Body of pancreas (tissue), 4 donors: ENCODE measurements around the gene CFAP57.

Experiments
- POLR2A ChIP-seq, 3 donors: fragments of 450-650 bp; IDR thresholded peaks; one replicate each; pipeline ENCODE4 v1.6.1; 2016; ENCODE audit warnings: antibody characterized with exemption in 3 of 3, mild to moderate bottlenecking in 2 of 3
- TF ChIP-seq, protein P1 (sequence below), 7 experiments: fragments of 450-650 bp in 4 of 7; fragments of 200-600 bp in 3 of 7; sonication (generic) in 3 of 7; IDR thresholded peaks; one replicate each; pipeline ENCODE4 v1.5.1; 2016 to 2019; ENCODE audit warnings: antibody characterized with exemption in 7 of 7

DNA sequence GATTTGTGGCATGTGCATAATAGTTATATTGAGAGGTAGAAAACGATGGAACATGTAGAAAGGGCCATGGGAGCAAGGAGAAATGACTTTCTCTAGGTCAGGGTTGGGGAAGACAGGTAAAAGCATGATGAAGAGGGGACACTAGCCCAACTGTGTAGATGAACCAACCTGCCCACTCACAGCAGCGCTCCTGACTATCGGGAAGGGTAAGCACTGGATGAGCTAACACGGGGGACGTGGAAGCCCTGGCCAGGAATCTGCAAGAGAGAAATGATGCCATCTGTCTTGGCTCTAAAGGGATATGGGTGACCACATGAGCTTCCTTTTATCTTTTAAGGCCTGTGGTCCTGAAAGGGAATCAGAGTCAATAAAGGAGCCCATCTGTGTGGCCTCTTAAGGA is 61.5 kb downstream of the CFAP57 start:
- TF ChIP-seq, protein P1, sequence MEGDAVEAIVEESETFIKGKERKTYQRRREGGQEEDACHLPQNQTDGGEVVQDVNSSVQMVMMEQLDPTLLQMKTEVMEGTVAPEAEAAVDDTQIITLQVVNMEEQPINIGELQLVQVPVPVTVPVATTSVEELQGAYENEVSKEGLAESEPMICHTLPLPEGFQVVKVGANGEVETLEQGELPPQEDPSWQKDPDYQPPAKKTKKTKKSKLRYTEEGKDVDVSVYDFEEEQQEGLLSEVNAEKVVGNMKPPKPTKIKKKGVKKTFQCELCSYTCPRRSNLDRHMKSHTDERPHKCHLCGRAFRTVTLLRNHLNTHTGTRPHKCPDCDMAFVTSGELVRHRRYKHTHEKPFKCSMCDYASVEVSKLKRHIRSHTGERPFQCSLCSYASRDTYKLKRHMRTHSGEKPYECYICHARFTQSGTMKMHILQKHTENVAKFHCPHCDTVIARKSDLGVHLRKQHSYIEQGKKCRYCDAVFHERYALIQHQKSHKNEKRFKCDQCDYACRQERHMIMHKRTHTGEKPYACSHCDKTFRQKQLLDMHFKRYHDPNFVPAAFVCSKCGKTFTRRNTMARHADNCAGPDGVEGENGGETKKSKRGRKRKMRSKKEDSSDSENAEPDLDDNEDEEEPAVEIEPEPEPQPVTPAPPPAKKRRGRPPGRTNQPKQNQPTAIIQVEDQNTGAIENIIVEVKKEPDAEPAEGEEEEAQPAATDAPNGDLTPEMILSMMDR (IDR thresholded peaks at IDR 0.05), result no peak
- no peak for TF ChIP-seq POLR2A (IDR thresholded peaks at IDR 0.05)
